ENCODE results near the gene XIAP.
"Not testable (repeated sequence)": the region's sequence is repeated elsewhere in the genome, so short reads cannot be mapped to it uniquely, and the experiment has no call there.

The XIAP gene

DNA sequence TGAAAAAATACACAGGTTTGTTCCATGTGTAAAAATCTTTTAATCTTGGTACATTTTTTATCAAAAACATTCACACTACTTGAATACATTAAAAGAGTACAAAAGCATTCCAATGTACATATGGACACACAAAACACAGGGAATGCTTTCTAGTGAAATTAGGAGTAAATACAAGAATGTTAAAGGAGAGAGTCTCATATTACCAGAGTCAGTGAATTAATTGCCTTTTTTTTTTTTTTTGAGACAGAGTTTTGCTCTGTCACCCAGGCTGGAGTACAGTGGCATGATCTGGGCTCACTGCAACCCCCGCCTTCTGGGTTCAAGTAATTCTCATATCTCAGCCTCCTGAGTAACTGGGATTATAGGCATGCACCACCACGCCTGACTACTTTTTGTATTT is 17.0 kb downstream of the XIAP start:
- no peak for DNase-seq

DNA sequence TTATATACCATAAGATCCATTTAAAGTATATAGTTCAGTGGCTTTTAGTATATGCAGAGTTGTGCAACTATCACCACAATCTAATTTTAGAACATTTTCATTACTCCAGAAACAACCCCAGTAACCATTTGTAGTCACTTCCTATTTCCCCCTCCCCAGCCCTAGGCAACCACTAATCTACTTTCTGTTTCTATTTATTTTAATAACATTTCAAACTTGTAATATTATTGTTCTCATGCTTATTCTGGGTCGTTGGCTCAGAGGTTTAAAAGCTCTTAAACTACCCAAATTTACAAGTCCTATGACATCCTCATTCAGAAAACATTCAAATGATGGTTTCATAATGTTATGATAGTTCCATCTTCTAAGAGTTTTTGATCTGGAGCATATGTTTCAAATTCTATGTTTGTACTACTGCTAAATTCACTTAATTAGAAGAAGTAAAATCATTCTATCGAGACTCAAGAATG is 18.4 kb downstream of the XIAP start:
- peak in 3 of 4 experiments; percentile 39 to 64 (median 60) for DNase-seq

GRCh38 chrX:123881330-123881729 is 21.5 kb downstream of the XIAP start:
- no peak for DNase-seq

DNA sequence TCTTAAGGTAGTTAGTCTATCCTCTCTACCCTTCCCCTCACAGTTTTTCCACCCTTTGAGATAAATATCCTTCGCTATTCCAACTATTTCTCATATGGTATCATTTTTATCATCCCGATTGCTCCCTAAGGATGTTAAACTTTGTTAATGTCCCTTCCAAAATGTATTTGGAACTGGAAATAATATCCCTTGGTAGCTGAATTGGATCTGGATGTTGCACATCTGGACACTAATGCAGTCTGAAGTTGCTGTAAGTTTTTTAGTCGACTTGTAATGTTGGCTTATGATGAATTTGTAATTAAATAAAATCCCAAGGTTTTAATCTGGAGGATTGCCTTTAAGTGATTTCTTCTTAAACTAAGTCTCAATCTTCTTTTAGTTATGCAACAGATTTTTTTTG is 22.5 kb downstream of the XIAP start:
- no peak for DNase-seq

DNA sequence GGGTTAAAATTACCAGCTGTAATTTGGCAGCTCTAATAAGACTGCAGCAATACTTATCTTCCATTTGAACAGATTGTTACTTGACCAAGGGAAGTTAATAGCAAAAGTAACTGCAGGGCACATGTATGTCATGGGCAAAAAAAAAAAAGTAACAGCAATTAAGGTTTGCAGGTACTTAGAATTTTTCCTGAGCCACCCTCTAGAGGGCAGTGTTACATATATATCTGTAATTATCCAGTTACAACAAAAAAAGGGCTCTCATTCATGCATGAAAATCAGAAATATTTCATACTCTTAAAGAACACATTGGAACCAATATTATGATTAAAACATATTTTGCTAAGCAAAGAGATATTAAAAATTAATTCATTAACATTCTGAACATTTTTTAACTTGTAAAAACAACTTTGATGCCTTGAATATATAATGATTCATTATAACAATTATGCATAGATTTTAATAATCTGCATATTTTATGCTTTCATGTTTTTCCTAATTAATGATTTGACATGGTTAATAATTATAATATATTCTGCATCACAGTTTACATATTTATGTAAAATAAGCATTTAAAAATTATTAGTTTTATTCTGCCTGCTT is 25.1 kb downstream of the XIAP start:
- peak; percentile 20 to 66 (median 40) for DNase-seq

GRCh38 chrX:123899701-123900100 is 39.8 kb downstream of the XIAP start:
- DNase-seq = peak in 1 of 4 experiments; percentile 19

DNA sequence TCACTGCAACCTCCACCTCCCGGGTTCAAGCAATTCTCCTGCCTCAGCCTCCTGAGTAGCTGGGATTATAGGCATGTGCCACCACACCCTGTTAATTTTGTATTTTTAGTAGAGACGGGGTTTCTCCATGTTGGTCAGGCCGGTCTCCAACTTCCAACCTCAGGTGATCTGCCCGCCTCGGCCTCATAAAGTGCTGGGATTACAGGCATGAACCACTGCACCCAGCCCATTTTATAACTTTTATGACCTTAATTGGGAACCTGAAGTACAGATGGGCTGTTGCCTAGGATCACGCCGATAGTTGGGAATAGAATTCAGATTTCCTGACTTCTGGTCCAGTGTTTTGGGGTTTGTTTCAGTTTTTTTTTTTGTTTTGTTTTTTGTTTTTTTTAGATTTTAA is 43.4 kb downstream of the XIAP start:
- not testable (repeated sequence) for DNase-seq

GRCh38 chrX:123905332-123905731 is 45.5 kb downstream of the XIAP start:
- DNase-seq = no peak

GRCh38 chrX:123906557-123907316 is 46.9 kb downstream of the XIAP start:
- DNase-seq = peak in 3 of 4 experiments; percentile 3 to 13 (median 6)

- DNase-seq = peak in 3 of 4 experiments; percentile 4 to 70 (median 69)
Measured at GRCh38 chrX:123909523-123909922, 49.7 kb downstream of the XIAP start.

GRCh38 chrX:123917069-123917468 is 57.2 kb downstream of the XIAP start:
- DNase-seq = no peak

DNA sequence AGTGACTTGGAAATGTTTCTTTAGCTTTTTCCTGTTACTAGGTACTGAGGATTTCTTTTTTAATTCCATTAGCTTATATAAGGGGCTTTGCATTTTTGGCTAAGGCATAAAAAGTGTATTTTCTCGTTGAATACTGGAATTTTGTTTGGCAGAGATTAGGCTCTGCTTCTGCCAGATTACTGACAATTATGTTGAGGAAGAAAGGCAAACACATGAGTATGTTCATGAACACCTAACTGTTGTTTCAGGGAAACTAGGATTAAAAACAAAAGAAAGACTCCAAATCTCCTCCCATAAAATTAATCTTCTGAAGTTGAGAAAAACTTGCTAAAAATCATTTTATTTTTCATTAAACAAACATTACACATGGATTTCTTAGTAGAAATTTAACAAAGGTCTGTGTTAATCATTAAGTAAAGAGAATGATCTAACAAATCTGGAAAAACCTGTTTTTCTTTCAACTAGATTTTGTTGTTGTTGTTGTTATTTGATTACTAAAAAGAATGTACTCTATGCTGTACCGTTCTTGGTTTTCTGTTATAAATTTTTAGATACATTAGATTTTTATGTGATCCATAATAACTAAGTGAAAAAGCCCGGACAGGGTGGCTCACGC is 58.4 kb downstream of the XIAP start:
- DNase-seq = no peak

DNA sequence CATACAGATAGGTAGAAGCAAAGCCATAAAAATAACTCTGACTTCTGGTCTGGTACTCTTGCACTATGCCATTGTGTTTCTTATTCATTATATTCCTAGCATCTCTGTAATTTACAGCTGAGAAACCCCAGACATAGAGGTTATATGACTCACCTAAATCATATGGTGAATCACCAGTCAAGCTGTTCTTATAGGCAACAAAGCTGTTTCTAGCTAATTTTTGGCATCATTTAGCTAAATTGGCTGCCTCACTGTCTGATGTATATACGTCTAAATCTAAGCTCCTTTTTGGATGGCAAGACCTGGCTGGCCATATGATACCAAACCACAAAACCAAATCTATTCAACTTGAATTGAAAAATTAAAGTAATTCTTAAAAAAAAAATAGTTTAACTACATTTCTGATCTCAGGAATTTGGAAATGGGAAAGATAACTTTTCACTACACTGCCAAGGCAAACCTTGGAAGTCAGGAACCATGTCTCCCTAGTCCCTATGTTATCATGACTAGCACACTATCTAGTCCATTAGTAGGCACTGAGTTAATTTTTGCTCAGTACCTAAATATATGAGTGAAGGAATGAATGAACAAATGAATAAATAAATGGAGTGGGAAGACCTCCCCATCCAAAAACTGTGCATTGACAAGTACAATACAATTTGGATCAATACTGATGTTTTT is 60.4 kb downstream of the XIAP start:
- no peak for DNase-seq

DNA sequence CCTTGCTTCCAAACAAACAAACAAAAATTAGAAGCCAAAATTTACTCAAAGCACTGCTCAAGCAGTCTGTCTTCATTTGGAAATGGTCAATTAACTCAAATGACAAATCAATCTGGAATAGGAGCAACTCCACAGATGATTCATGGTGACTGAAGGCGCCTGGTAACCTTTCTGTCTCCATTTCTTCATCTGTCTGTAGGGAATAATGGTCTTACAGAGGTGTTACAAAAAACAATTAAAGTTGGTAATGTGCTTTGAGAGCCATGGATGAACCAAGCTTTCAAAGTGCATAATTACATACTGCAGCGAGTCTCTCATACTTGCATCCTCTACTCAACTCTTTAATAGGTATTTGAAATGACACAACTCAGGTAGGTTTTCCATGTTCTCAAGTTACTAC is 63.4 kb downstream of the XIAP start:
- no peak for DNase-seq

DNA sequence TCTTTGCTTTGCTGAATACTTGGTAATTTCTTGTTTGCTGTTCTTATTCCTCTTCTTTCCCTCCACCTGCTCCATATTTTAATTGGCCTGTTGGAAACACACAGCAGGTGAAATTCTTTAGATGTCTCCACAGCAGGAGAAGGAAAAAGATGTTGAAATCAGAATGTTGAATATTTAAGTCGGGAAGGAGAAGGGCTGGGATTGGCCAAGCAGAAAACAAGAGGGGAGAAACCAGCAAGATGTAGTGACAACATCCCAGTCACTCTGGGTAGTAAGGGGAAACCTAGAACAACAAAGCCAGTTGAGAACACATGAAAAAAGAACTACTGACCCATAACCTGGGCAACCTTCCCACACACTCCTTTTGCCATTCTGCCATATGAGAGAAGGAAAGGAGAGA is 64.3 kb downstream of the XIAP start:
- no peak for DNase-seq

- DNase-seq = peak; percentile 19 to 57 (median 48)
Measured at GRCh38 chrX:123927845-123928244, 68.0 kb downstream of the XIAP start.

- DNase-seq = not testable (repeated sequence)
Measured at GRCh38 chrX:123932055-123932454, 72.2 kb downstream of the XIAP start.

DNA sequence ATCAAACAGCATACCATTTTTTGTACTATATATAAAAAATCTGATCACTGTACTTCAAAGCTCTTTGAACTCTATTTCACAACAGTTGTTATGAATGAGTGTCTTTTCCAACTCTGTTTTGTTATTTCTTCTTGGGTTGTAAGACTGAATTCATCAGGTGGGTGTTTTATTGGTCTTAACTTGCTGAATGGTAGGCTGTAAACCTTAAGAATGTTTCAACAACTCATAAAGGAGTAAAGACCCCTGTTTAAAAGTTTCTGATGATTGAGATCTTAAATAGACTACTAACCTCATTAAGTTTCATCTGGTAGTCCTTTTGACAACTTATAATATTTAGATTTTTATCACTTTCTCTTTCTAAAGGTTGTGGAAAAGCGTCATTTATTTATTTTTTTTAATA is 83.2 kb downstream of the XIAP start:
- no peak for DNase-seq

DNA sequence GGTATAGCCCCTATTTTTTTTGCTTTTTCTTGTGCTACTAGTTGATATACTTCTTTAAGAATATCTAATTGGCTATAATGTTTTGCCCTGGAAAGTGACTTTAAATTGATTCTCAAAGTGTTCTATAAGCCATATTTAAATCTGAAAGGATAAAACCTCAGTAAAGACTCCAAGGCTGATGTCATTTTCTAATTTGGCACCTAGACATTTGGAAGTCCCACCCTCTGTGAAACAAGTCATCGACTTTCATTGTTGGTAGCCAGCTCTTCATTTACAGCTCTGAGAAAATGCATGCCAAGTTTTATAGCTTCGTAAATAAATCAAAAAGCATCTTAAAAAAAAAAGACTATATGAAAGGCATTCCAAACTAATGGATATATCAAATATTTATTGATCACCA is 83.6 kb downstream of the XIAP start:
- no peak for DNase-seq

DNA sequence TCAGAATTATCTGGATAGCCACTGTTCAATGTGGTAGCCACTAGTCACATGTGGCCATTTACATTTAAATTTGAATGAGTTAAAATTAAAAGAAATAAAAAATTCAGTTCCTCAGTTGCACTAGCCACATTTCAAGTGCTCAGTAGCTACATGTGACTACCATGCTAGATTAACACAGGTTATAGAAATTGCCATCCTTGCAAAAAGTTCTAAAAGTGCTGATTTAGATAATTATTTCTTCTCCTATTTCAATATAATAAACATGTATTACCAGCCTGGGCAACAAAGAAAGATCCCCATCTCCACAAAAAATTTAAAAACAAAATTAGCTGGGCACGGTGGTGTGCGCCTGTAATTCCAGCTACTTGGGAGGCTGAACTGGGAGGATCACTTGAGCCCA is 90.0 kb downstream of the XIAP start:
- no peak for DNase-seq

DNA sequence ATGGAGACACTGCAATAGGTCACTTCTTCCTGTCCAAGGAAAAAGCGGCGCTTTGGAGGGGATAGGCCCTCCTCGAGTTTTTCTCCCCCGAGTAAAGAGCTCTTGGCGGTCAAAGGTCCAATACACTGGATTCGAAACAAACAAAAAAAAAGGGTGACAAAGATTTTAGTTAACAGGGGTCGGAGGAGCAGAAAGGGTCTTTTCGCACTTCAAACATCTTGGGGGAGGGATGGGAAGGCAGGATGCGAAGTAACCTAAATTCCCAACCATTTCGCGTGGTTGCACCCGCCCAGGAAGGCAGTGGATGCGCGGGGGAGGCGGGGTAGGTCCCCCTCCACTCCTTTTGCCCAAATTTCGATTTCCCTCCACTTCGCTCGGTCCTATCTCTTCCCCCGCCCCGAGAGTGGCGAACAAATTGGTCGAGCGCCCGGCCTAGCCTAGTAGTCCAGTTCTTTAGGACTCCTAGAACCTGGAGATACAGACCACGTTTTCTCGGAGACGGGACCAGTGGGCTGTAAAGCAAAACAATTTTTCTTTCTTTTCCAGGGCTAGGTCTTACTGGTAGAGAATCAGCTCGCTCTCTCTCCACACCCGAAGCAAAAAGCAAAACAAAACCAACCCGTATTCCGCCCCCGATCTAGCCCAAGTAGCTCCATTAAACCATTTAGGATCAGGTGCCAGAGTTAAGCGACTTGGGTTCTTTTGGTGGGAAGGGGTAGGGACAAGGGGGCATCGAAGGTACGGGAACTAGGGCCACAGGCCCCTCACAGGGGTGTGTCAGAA is 99.6 kb downstream of the XIAP start:
- peak; percentile 19 to 49 (median 34) for DNase-seq

DNA sequence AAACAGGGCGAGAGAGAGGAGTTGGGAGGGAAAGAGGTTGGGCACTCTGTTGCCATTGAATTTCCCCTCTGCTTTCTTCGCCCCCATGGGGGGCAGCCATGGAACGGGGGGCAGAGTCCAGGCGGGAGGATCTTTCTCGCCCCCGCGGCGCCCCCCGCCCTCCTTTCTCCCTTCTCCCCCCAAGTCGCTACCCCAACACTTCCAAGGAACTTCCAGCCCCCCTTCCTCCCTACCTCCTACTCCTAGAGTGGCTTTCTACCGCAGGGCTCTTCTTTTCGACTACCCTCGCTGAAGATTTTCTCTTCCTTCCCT is 101.1 kb downstream of the XIAP start:
- DNase-seq = no peak
